GM18519 (cell line): ENCODE data around the gene XRCC1.

Experiments used
- ATAC-seq: cut with Tn5 transposase; IDR thresholded peaks from one replicate; pipeline ENCODE4 v1.9.1; 2021; ENCODE audit warnings: mild to moderate bottlenecking, moderate library complexity; ENCODE audit not compliant: unreplicated experiment, low FRiP score

Gene XRCC1

DNA sequence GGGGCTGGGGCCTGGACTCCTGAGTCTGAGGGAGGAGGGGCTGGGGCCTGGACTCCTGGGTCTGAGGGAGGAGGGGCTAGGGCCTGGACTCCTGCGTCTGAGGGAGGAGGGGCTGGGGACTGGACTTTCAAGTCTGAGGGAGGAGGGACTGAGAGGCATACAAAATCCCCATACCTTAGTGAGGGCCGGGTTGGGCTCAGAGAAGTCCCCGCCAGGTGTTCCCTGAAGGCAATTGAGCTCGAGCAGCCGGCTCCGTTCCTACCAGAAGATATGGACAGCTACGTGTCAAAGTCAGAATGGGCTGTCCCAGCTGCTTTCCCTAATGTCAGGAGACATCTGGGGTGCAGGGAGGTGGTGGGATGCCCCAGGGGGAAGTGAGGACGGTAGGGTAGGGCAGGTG is 80.2 kb downstream of the XRCC1 start:
- ATAC-seq = no peak
